Memory B cell (primary cell): ENCODE measurements around the gene SLC50A1.
"Not testable (repeated sequence)": the region's sequence is repeated elsewhere in the genome, so short reads cannot be mapped to it uniquely, and the experiment has no call there.

Source experiments
- ATAC-seq: fragments of 150-1000 bp; cut with Tn5 transposase; 2 replicates; pipeline ENCODE4 v1.10.0; 2021; ENCODE audit warnings: low read depth, mild to moderate bottlenecking, moderate library complexity
- DNase-seq, 2 donors: peaks; one replicate each; pipeline ENCODE4 v3.0.0; 2022; ENCODE audit warnings: low spot score in 2 of 2
- H3K27ac Mint-ChIP-seq: one replicate; pipeline ENCODE4 v1.8.0; 2022; ENCODE audit warnings: mild to moderate bottlenecking, moderate library complexity, mixed read lengths
- H3K27me3 Mint-ChIP-seq: one replicate; pipeline ENCODE4 v1.8.0; 2022; ENCODE audit warnings: mixed read lengths
- H3K36me3 Mint-ChIP-seq: one replicate; pipeline ENCODE4 v1.8.0; 2022; ENCODE audit warnings: mild to moderate bottlenecking, mixed read lengths
- H3K4me1 Mint-ChIP-seq: one replicate; pipeline ENCODE4 v1.8.0; 2022; ENCODE audit warnings: mixed read lengths
- H3K4me3 Mint-ChIP-seq: one replicate; pipeline ENCODE4 v1.8.0; 2022; ENCODE audit warnings: mild to moderate bottlenecking, moderate library complexity, mixed read lengths
- H3K9me3 Mint-ChIP-seq: one replicate; pipeline ENCODE4 v1.8.0; 2022; ENCODE audit warnings: mixed read lengths

The SLC50A1 gene

GRCh38 chr1:155166471-155167165 is 31.0 kb downstream of the SLC50A1 start:
- no peak for DNase-seq
- H3K4me3 Mint-ChIP-seq: peak overlapping the region; percentile 69

GRCh38 chr1:155167166-155168104 is 31.8 kb downstream of the SLC50A1 start:
- H3K9me3 Mint-ChIP-seq: no peaks in the 10 kb centered on the region
- H3K27ac Mint-ChIP-seq: no peak overlapping the region
- no peaks in the 10 kb centered on the region for H3K27me3 Mint-ChIP-seq
- H3K36me3 Mint-ChIP-seq: peaks cover 10% of the 10 kb centered on the region
- H3K4me1 Mint-ChIP-seq: peaks cover 19% of the 10 kb centered on the region
- ATAC-seq (peak; percentile 84), DNase-seq (peak; percentile 85 to 87)
- H3K4me3 Mint-ChIP-seq: peak overlapping the region; percentile 69

More at GRCh38 chr1:155166471-155167165, 31.0 kb downstream of the SLC50A1 start:
- no peak for ATAC-seq
- H3K27ac Mint-ChIP-seq: no peak overlapping the region
- H3K4me1 Mint-ChIP-seq: peaks cover 14% of the 10 kb centered on the region
- H3K27me3 Mint-ChIP-seq: no peaks in the 10 kb centered on the region
- H3K36me3 Mint-ChIP-seq: peaks cover 10% of the 10 kb centered on the region
- no peaks in the 10 kb centered on the region for H3K9me3 Mint-ChIP-seq

- DNase-seq, H3K27me3 Mint-ChIP-seq, H3K9me3 Mint-ChIP-seq, H3K4me3 Mint-ChIP-seq, ATAC-seq, H3K36me3 Mint-ChIP-seq, H3K27ac Mint-ChIP-seq: not testable (repeated sequence)
- H3K4me1 Mint-ChIP-seq: peaks cover 22% of the 10 kb centered on the region
Measured at GRCh38 chr1:155168105-155168445, 32.4 kb downstream of the SLC50A1 start.

- Mint-ChIP-seq H3K27ac (no peak overlapping the region), H3K27me3 (no peaks in the 10 kb centered on the region), H3K36me3 (peaks cover 10% of the 10 kb centered on the region), H3K4me3 (no peak overlapping the region), H3K4me1 (peaks cover 26% of the 10 kb centered on the region), H3K9me3 (no peaks in the 10 kb centered on the region)
- ATAC-seq: no peak
- no peak for DNase-seq
Measured at GRCh38 chr1:155168456-155169210, 33.0 kb downstream of the SLC50A1 start.

- Mint-ChIP-seq H3K36me3 (peaks cover 10% of the 10 kb centered on the region), H3K4me3 (no peak overlapping the region), H3K9me3 (no peaks in the 10 kb centered on the region), H3K4me1 (peaks cover 33% of the 10 kb centered on the region), H3K27ac (peak overlapping the region; percentile 5), H3K27me3 (no peaks in the 10 kb centered on the region)
- DNase-seq: no peak
- ATAC-seq: no peak
Measured at GRCh38 chr1:155169541-155169940, 33.9 kb downstream of the SLC50A1 start.

- H3K4me3 Mint-ChIP-seq: no peak overlapping the region
- H3K9me3 Mint-ChIP-seq: no peaks in the 10 kb centered on the region
- no peaks in the 10 kb centered on the region for H3K27me3 Mint-ChIP-seq
- DNase-seq: no peak
- H3K36me3 Mint-ChIP-seq: peaks cover 10% of the 10 kb centered on the region
- ATAC-seq: no peak
- no peak overlapping the region for H3K27ac Mint-ChIP-seq
- H3K4me1 Mint-ChIP-seq: peaks cover 38% of the 10 kb centered on the region
Measured at GRCh38 chr1:155170101-155170785, 34.6 kb downstream of the SLC50A1 start.

- H3K36me3 Mint-ChIP-seq: peaks cover 10% of the 10 kb centered on the region
- no peak for ATAC-seq
- H3K27me3 Mint-ChIP-seq: no peaks in the 10 kb centered on the region
- H3K27ac Mint-ChIP-seq: no peak overlapping the region
- DNase-seq: no peak
- H3K4me1 Mint-ChIP-seq: peaks cover 38% of the 10 kb centered on the region
- H3K4me3 Mint-ChIP-seq: no peak overlapping the region
- H3K9me3 Mint-ChIP-seq: no peaks in the 10 kb centered on the region
Measured at GRCh38 chr1:155170806-155171205, 35.2 kb downstream of the SLC50A1 start.

GRCh38 chr1:155171836-155172731 is 36.4 kb downstream of the SLC50A1 start:
- Mint-ChIP-seq H3K36me3 (peaks cover 10% of the 10 kb centered on the region), H3K9me3 (no peaks in the 10 kb centered on the region), H3K27me3 (no peaks in the 10 kb centered on the region), H3K27ac (peak overlapping the region; percentile 97), H3K4me1 (peaks cover 42% of the 10 kb centered on the region), H3K4me3 (peak overlapping the region; percentile 100)
- ATAC-seq: peak; percentile 19
- no peak for DNase-seq

GRCh38 chr1:155172732-155173477 is 37.3 kb downstream of the SLC50A1 start, which contains the start of gene KRTCAP2:
Gene KRTCAP2, minus strand, starts transcription at chr1:155173304. Its CDS starts 80 bp downstream, at chr1:155173224.
- ATAC-seq: peak; percentile 80
- Mint-ChIP-seq H3K27ac (peak within 1 kb of the TSS; percentile 97), H3K27me3 (no peaks in the 10 kb centered on the region), H3K4me3 (peak within 1 kb of the TSS; percentile 100), H3K9me3 (no peaks in the 10 kb centered on the region), H3K4me1 (peaks cover 34% of the 10 kb centered on the region), H3K36me3 (peaks cover 10% of the 10 kb centered on the region)
- peak; percentile 89 to 93 for DNase-seq

GRCh38 chr1:155173478-155174323 is 38.0 kb downstream of the SLC50A1 start, which contains the start of gene TRIM46:
Gene TRIM46, plus strand, starts transcription at chr1:155173849. Its CDS starts 118 bp downstream, at chr1:155173967.
- DNase-seq: no peak
- peak; percentile 11 for ATAC-seq
- peaks cover 32% of the 10 kb centered on the region for H3K4me1 Mint-ChIP-seq
- H3K27me3 Mint-ChIP-seq: no peaks in the 10 kb centered on the region
- no peaks in the 10 kb centered on the region for H3K9me3 Mint-ChIP-seq
- H3K36me3 Mint-ChIP-seq: peaks cover 10% of the 10 kb centered on the region
- peak within 1 kb of the TSS; percentile 100 for H3K4me3 Mint-ChIP-seq
- peak within 1 kb of the TSS; percentile 97 for H3K27ac Mint-ChIP-seq
